NCI-H345 treated with DMSO at 0.1 percent for 48 hours (cell line): Measurements from ENCODE around the gene DGCR8.

ENCODE experiments used
- DNase-seq: peaks from one replicate; lab custom pipeline; 2025; ENCODE audit not compliant: unreplicated experiment; lab: John Stamatoyannopoulos, UW

The DGCR8 gene

GRCh38 chr22:20052309-20053259, 27.5 kb upstream of the DGCR8 start:
- DNase-seq = no peak

- no peak for DNase-seq
Observed at GRCh38 chr22:20053407-20054033, 26.5 kb upstream of the DGCR8 start.

GRCh38 chr22:20054034-20054427, 26.0 kb upstream of the DGCR8 start:
- DNase-seq = no peak

- DNase-seq = no peak
Observed at GRCh38 chr22:20054485-20054884, 25.6 kb upstream of the DGCR8 start.

- no peak for DNase-seq
Observed at GRCh38 chr22:20055144-20055543, 24.9 kb upstream of the DGCR8 start.

GRCh38 chr22:20055654-20056053, 24.4 kb upstream of the DGCR8 start:
- no peak for DNase-seq

GRCh38 chr22:20056161-20056560, 23.9 kb upstream of the DGCR8 start:
- DNase-seq = no peak

- DNase-seq = no peak
Observed at GRCh38 chr22:20056696-20057386, 23.2 kb upstream of the DGCR8 start.

GRCh38 chr22:20057596-20058268, 22.3 kb upstream of the DGCR8 start:
- DNase-seq = no peak

- DNase-seq = no peak
Observed at GRCh38 chr22:20058989-20059770, 20.9 kb upstream of the DGCR8 start.

- DNase-seq = no peak
Observed at GRCh38 chr22:20060700-20061480, 19.2 kb upstream of the DGCR8 start.

- no peak for DNase-seq
Observed at GRCh38 chr22:20061481-20061861, 18.6 kb upstream of the DGCR8 start.

- DNase-seq = no peak
Observed at GRCh38 chr22:20062043-20062765, 17.8 kb upstream of the DGCR8 start.

- DNase-seq = no peak
Observed at GRCh38 chr22:20062766-20063083, 17.3 kb upstream of the DGCR8 start.

GRCh38 chr22:20063271-20064139, 16.5 kb upstream of the DGCR8 start:
- DNase-seq = no peak

- no peak for DNase-seq
Observed at GRCh38 chr22:20064140-20064480, 15.9 kb upstream of the DGCR8 start.

- DNase-seq = no peak
Observed at GRCh38 chr22:20064545-20065262, 15.3 kb upstream of the DGCR8 start.
